Stimulated activated CD4-positive, alpha-beta T cell treated with anti-CD3 and anti-CD28 coated beads, Interleukin-1b, Interleukin-23, amount 100 ng/mL, for 1 hour (primary cell): ENCODE measurements around the gene MARK1.
"Not testable (repeated sequence)": the region's sequence is repeated elsewhere in the genome, so short reads cannot be mapped to it uniquely, and the experiment has no call there.

Experiments used
- DNase-seq, 2 donors: peaks; one replicate each; pipeline ENCODE4 v3.0.0-alpha.2; 2020; ENCODE audit warnings: low read depth in 2 of 2

The MARK1 gene

DNA sequence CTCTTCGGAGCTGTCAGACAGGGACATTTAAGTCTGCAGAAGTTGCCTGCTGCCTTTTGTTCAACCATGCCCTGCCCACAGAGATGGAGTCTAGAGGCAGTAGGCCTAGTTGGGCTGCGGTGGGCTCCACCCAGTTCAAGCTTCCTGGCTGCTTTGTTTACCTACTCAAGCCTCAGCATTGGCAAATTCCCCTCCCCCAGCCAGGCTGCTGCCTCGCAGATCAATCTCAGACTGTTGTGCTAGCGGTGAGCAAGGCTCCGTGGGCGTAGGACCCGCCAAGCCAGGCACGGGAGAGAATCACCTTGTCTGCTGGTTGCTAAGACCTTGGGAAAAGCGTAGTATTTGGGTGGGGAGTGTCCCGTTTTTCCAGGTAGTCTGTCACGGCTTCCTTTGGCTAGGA, 83.2 kb downstream of the MARK1 start:
- not testable (repeated sequence) for DNase-seq

DNA sequence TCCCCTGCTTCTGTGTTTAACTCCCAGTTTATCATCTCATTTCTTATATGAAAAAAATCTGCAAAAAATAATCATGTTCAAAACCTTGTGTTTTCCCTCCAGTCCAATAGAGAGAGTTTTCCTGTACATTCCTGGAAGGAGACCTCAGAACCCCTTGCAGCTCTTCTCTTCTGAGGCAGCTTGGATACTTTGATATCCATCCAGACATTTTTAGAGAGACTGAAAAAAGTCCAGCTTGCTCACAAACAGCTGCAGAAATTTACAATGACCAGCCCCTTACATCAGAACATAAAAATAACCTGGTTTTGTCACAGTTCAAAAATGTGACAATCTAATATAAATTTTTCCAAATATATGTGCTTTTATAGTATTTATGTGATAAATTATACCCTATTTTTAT, 88.9 kb downstream of the MARK1 start:
- DNase-seq = no peak

- DNase-seq = no peak
Measured at GRCh38 chr1:220628431-220628830, 100.5 kb downstream of the MARK1 start.

- DNase-seq = no peak
Measured at GRCh38 chr1:220631238-220631815, 103.4 kb downstream of the MARK1 start.

DNA sequence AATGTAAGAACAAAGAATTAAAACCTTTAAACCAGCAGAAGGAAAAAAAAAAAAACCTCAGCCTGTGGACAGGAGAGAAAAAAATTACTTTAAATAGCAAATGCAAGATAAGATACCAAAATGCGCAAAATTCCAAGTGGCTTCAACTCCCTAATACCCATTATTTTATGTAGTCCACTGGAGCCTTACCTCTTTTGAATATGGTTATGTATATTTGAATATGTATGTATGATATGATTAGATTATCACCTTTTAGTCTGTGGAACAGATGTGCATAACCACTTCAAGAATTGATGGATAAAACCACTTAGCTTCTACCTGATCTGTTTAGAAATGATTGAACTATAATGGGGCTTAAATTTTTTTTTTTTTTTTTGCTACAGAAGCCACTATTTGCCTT, 109.8 kb downstream of the MARK1 start:
- no peak for DNase-seq

GRCh38 chr1:220642285-220642684, 114.3 kb downstream of the MARK1 start:
- DNase-seq = no peak

GRCh38 chr1:220652995-220653394, 125.1 kb downstream of the MARK1 start:
- no peak for DNase-seq

- DNase-seq = no peak
Measured at GRCh38 chr1:220655509-220655908, 127.6 kb downstream of the MARK1 start.

GRCh38 chr1:220655961-220656740, 128.2 kb downstream of the MARK1 start:
- no peak for DNase-seq

DNA sequence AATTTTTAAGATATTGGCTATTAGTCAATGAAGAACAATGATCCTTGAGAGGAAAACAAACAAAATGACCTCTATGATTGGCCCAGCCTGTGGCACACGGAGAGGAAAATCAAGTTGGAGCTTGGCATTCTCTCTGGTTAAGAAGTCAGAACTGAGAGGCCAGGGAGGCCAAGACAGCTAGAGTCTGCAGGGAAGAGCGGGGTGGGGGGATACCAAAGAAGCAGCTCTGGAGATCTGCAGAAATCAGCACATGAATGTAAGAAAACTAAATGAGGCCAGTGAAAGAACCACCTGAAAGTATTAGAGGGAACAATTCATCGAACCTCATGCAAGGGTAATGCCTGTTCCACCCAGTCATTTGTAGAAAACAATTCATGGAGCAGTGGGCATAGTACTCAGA, 138.4 kb downstream of the MARK1 start:
- no peak for DNase-seq

GRCh38 chr1:220669005-220669404, 141.1 kb downstream of the MARK1 start:
- no peak for DNase-seq

DNA sequence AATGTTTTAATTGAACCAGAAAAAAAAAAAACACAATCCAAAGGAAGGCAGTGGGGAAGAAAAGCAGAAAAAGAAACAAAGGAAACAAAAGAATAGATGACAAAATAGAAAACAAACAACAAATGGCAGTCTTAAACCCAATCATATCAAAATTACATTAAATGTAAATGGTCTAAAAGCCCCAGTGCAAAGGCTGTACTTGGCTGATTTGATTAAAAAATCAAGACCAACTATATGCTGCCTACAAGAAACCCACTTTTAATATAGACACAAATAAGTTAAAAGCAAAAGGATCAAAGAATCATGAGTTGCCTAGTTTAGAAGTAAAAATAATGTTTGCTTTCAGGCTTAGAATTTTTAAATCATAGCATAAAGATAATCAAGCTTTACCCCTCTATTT, 142.4 kb downstream of the MARK1 start:
- DNase-seq = no peak

DNA sequence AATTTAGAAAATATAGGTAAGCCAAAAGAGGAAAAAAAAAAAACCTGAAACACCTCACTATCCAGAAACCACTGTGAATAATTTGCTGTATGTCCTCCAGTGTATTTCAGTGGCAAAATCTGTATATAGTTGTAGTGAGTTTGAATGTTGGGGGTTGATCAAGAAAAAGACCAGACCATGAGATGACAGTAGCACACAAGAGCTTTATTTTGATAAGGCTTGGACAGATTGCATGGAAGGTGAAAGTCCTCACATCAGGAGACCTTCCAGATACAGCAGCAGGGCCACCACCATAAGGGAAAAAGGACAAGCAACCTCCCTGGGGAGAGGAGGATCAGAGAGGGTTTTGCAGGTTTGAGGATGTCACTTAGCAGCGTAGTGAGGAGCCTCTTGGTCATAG, 146.0 kb downstream of the MARK1 start:
- DNase-seq = no peak

GRCh38 chr1:220677251-220677650, 149.3 kb downstream of the MARK1 start:
- no peak for DNase-seq

DNA sequence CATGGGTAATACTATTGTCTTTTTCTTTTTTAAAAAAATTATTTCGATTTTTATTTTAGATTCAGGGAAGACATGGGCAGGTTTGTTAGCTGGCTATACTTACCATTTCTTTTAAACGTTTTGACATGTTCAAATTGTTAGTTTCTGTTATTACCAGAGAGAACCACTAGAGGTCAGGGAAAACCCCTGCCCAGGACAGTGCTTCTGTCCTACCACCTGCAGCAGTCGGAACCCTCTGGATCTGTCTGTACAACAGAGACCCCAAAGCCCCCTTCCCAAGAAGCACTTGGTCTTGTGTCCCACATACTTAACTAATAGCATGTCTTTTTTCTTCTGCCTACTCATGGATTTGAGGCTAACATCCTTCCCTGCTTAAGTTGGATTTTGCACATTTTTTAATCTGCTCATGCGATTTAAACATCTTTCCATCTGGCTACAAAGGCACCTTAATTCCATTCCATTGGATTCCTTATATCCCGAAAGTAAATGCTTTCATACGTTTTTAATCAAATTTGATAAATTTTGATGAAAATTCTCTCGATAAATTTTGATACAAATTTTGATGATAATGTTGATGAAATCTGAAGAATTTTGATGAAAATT, 152.2 kb downstream of the MARK1 start:
- no peak for DNase-seq

DNA sequence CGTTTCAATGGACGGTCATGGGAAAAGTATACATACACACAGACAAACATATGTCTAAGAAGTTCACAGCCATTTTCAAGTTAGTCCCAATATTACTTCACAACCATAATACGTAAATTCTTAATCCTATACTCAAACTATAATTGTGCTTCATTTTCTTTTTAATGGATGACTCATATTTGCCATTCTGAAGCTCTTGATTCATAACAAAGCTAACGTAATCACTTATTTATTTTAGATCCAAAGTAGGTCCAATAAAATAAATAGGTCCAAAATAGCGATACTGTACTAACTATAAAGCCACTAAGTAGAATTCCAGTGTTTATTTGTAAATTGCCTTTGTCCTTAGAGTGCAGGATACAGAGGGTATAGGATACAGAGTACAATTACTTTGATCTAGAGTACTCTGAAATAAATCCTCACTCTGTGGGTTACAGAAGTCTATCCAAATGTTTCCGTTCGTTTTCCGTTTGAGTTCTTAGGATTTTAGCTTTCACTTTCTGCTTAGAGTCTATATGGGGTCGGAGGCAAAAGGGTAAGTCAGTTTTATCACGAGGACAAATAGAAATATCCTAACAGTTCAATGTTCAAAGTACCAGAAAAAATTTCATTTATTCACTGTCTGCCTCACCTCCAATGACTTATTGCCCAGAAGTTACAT, 153.4 kb downstream of the MARK1 start:
- DNase-seq = no peak

- DNase-seq = no peak
Measured at GRCh38 chr1:220682901-220683576, 155.1 kb downstream of the MARK1 start.

DNA sequence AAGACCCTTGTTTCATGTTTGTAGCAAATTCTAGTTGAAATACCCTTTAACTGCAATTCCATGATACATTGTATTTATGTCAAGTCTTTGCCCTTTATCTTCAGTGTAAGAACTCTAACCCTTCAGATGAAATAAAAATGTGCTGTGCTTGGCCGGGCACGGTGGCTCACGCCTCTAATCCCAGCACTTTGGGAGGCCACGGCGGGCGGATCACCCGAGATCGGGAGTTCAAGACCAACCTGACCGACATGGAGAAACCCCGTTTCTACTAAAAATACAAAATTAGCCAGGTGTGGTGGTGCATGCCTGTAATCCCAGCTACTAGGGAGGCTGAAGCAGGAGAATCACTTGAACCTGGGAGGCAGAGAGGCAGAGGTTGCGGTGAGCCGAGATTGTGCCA, 155.8 kb downstream of the MARK1 start:
- not testable (repeated sequence) for DNase-seq

DNA sequence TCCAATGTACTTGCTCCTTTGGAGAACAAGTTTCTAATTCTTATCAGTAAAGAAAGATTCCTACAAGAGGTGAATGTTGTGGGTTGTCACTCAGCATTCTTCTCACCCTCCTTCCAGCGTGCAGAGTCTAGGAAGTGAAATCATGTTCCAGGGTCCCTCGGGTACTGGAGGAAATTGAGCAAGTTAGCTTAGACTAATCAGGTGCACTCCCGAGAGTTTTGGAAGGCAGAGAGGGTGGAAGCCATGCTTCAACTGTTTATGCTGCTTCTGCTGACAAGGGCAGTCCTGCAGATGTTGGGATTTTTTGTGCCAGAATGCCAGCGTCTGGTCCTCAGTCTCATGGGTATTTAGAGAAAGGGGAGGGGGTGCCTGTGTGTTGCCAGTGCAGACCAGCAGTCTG, 157.0 kb downstream of the MARK1 start:
- DNase-seq = no peak

DNA sequence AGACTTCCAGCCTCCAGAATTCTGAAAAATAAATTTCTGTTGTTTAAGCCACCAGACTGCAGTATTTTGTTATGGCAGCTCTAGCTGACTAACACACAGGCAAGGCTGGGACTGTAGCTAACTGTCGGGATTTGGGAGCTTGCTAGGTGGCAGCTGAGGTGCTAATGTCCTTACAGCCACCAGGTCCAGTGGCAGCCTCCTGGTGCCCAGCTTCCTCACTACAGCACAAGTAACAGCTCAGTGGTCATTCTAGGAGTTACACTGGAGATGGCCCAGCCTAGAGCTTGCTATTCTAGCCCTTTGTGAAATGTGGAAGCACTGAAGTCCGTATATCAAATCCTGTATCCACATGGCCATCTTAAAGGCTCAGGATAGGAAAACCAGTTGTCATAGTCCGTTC, 157.9 kb downstream of the MARK1 start:
- DNase-seq = no peak

DNA sequence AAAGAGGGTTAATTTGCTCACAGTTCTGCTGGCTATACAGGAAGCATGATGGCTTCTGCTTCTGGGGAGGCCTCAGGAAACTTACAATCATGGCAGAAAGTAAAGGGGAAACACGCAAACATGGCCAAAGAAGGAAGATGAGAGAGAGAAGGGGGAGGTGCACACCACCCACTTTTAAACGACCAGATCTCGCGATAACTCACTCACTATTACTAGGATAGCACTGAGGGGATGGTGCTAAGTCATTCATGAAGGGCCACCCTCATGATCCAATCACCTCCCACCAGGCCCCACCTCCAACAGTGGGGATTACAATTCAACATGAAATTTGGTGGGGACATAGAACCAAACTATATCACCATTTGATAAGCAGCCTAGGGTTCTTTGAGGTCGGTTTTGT, 159.9 kb downstream of the MARK1 start:
- DNase-seq = no peak

DNA sequence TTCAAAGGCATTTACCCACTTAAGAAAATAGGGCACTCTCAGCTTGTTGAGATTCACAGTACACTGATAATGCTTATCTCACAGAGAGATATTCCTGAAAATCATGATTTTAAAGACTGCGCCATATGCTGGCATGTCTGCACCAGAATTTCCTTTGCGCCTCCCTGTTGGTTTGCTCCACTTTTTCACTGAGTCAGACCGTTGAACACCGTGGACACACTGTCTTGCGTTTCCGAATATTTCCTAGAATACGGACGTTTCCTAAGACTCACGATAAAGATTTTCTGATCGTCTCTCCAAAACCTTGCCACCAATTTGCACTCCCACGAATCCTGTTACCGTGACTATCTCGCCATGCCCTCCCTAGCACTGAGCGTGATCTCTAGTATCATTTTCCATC, 161.7 kb downstream of the MARK1 start:
- DNase-seq = no peak
